Fibroblast of lung (primary cell): ENCODE results near the gene DAGLA. TPM values are rescaled to one million over a fixed set of nuclear protein-coding genes. Genes with fewer than 3 reads are reported as not detected.
A peak's percentile ranks its signal among the peaks of the same experiment; 100 is the strongest.

ENCODE experiments used
- DNase-seq, 2 donors: peaks; one replicate each; pipeline versions ENCODE4 v3.0.0 to v3.0.0-alpha.2; 2010; ENCODE audit warnings: low read depth in 2 of 2
- H2AFZ ChIP-seq: 2 replicates; pipeline ENCODE4 v1.5.1; 2012; ENCODE audit warnings: low read length, control low read depth, inconsistent platforms
- H3K27ac ChIP-seq: 2 replicates; pipeline ENCODE4 v1.5.1; 2011; ENCODE audit warnings: low read length, control low read depth; ENCODE audit not compliant: insufficient read depth
- H3K27me3 ChIP-seq: 2 replicates; pipeline ENCODE4 v1.5.1; 2011; ENCODE audit warnings: mild to moderate bottlenecking, low read length; ENCODE audit not compliant: control insufficient read depth, insufficient read depth
- H3K36me3 ChIP-seq: 2 replicates; pipeline ENCODE4 v1.5.1; 2011; ENCODE audit warnings: low read length; ENCODE audit not compliant: control insufficient read depth, insufficient read depth
- H3K4me1 ChIP-seq: 2 replicates; pipeline ENCODE4 v1.5.1; 2011; ENCODE audit warnings: low read length; ENCODE audit not compliant: control insufficient read depth, insufficient read depth; ENCODE audit errors: extremely low read depth
- H3K4me2 ChIP-seq: 2 replicates; pipeline ENCODE4 v1.5.1; 2011; ENCODE audit warnings: low read length, control low read depth; ENCODE audit not compliant: insufficient read depth; ENCODE audit errors: extremely low read depth
- H3K4me3 ChIP-seq, 4 experiments: fragments of 200-600 bp in 1 of 4; sonication (generic) in 1 of 4; replicated peaks in 1 of 4; 2 replicates each; pipeline ENCODE4 v1.5.1; 2011 to 2016; ENCODE audit warnings: low read length in 4 of 4, low read depth in 3 of 4, mild to moderate bottlenecking in 3 of 4, control low read depth in 2 of 4, inconsistent platforms in 1 of 4, mixed read lengths in 1 of 4; ENCODE audit not compliant: insufficient read depth in 1 of 4; ENCODE audit errors: control extremely low read depth in 1 of 4
- H3K79me2 ChIP-seq: 2 replicates; pipeline ENCODE4 v1.5.1; 2012; ENCODE audit warnings: mild to moderate bottlenecking, low read length, inconsistent platforms; ENCODE audit not compliant: control insufficient read depth, insufficient read depth
- H3K9ac ChIP-seq: 2 replicates; pipeline ENCODE4 v1.5.1; 2011; ENCODE audit warnings: mild to moderate bottlenecking, low read length, control low read depth; ENCODE audit not compliant: insufficient read depth
- H3K9me3 ChIP-seq: 2 replicates; pipeline ENCODE4 v1.5.1; 2012; ENCODE audit warnings: low read depth, low read length; ENCODE audit not compliant: control insufficient read depth, insufficient read depth
- H4K20me1 ChIP-seq: 2 replicates; pipeline ENCODE4 v1.5.1; 2011; ENCODE audit warnings: low read length; ENCODE audit not compliant: control insufficient read depth, insufficient read depth; ENCODE audit errors: extremely low read depth
- CTCF ChIP-seq, 2 donors: IDR thresholded peaks in 1 of 2; conservative IDR thresholded peaks in 1 of 2; 1 replicate in 1 of 2; 2 replicates in 1 of 2; pipeline ENCODE4 v1.5.1; 2011 to 2012; ENCODE audit warnings: low read length in 2 of 2, control low read depth in 1 of 2, inconsistent platforms in 1 of 2, low read depth in 1 of 2, mild to moderate bottlenecking in 1 of 2
- EZH2 ChIP-seq: IDR thresholded peaks from 2 replicates; pipeline ENCODE4 v1.5.1; 2012; ENCODE audit warnings: low read length, control low read depth, mild to moderate bottlenecking; ENCODE audit errors: missing control alignments
- polyA plus RNA-seq, 2 donors: library from polyadenylated mRNA; depleted of rRNA in 1 of 2; stranded (reverse) in 1 of 2; unstranded in 1 of 2; fragments of >200 nt; gene quantifications; 2 replicates each; pipeline ENCODE4 v1.2.1, GENCODE V29; 2011 to 2012; ENCODE audit warnings: missing spikeins in 1 of 2
- total RNA-seq: library from RNA; depleted of rRNA; stranded (reverse); fragments of >200 nt; gene quantifications from 2 replicates; pipeline ENCODE4 v1.2.1, GENCODE V29; 2014

The DAGLA gene
- total and polyA plus RNA-seq, 2 donors (not counting 1 experiment from before 2014, with no cell fraction given) = 1.00 to 2.0 TPM

- no peak for DNase-seq
- no peaks in the 10 kb centered on the region for H3K79me2 ChIP-seq
- H3K36me3 ChIP-seq = no peaks in the 10 kb centered on the region
- H4K20me1 ChIP-seq = no peaks in the 10 kb centered on the region
- no peaks in the 10 kb centered on the region for H3K9me3 ChIP-seq
- H3K27me3 ChIP-seq = peaks cover 6% of the 10 kb centered on the region
- H3K4me2 ChIP-seq = no peak overlapping the region
- no peak overlapping the region for H3K4me3 ChIP-seq
- H2AFZ ChIP-seq = no peak overlapping the region
- peaks cover 6% of the 10 kb centered on the region for H3K4me1 ChIP-seq
- TF ChIP-seq EZH2 (no peak), CTCF (conservative IDR thresholded peaks at IDR 0.05 in 1 of 2, IDR thresholded peaks at IDR 0.05 in 1 of 2; ENCODE audit: low read depth in 1 of 2, low read length in 2 of 2) (no peak)
- H3K27ac ChIP-seq = no peak overlapping the region
- no peak overlapping the region for H3K9ac ChIP-seq
These were observed 35.7 kb downstream of the DAGLA start for GRCh38 chr11:61715867-61716266.

GRCh38 chr11:61716478-61717285, 36.5 kb downstream of the DAGLA start:
- Histone ChIP-seq H3K4me2 (no peak overlapping the region), H3K9ac (no peak overlapping the region), H4K20me1 (no peaks in the 10 kb centered on the region), H3K27ac (no peak overlapping the region), H3K4me3 (no peak overlapping the region), H3K9me3 (no peaks in the 10 kb centered on the region), H2AFZ (no peak overlapping the region), H3K4me1 (peaks cover 6% of the 10 kb centered on the region), H3K27me3 (peaks cover 6% of the 10 kb centered on the region), H3K36me3 (no peaks in the 10 kb centered on the region), H3K79me2 (no peaks in the 10 kb centered on the region)
- no peak for TF ChIP-seq EZH2
- TF ChIP-seq CTCF (conservative IDR thresholded peaks at IDR 0.05 in 1 of 2, IDR thresholded peaks at IDR 0.05 in 1 of 2; ENCODE audit: low read depth in 1 of 2, low read length in 2 of 2) = no peak
- DNase-seq = no peak

- Histone ChIP-seq H2AFZ (no peak overlapping the region), H4K20me1 (no peaks in the 10 kb centered on the region), H3K9ac (no peak overlapping the region), H3K4me1 (peaks cover 6% of the 10 kb centered on the region), H3K9me3 (no peaks in the 10 kb centered on the region), H3K36me3 (no peaks in the 10 kb centered on the region), H3K27me3 (peaks cover 6% of the 10 kb centered on the region), H3K4me3 (no peak overlapping the region), H3K4me2 (peak overlapping the region; percentile 75), H3K27ac (peak overlapping the region; percentile 53), H3K79me2 (no peaks in the 10 kb centered on the region)
- DNase-seq = no peak
- TF ChIP-seq CTCF (conservative IDR thresholded peaks at IDR 0.05 in 1 of 2, IDR thresholded peaks at IDR 0.05 in 1 of 2; ENCODE audit: low read depth in 1 of 2, low read length in 2 of 2) (no peak), EZH2 (no peak)
These were observed 37.3 kb downstream of the DAGLA start for GRCh38 chr11:61717286-61718033.
